Tibial nerve (tissue), 4 donors: Measurements from ENCODE around the gene HBE1. TPM values are rescaled to one million over a fixed set of nuclear protein-coding genes. Genes with fewer than 3 reads are reported as not detected.

ENCODE experiments used
- DNase-seq, 2 donors: peaks; one replicate each; pipeline ENCODE4 v3.0.0-alpha.2; 2019; ENCODE audit warnings: low spot score in 2 of 2
- H3K27ac ChIP-seq, 4 donors: fragments of 200-600 bp; sonication (generic) in 3 of 4; one replicate each; pipeline ENCODE4 v1.5.1; 2017 to 2019; ENCODE audit warnings: mild to moderate bottlenecking in 1 of 4
- H3K27me3 ChIP-seq, 2 donors: fragments of 200-600 bp; sonication (generic) in 1 of 2; one replicate each; pipeline versions ENCODE4 v1.5.1 to v1.6.0; 2017 to 2019
- H3K36me3 ChIP-seq, 3 donors: fragments of 200-600 bp; sonication (generic); one replicate each; pipeline ENCODE4 v1.5.1; 2018 to 2019
- H3K4me1 ChIP-seq, 4 donors: fragments of 200-600 bp; sonication (generic) in 3 of 4; one replicate each; pipeline ENCODE4 v1.5.1; 2017 to 2019
- H3K4me3 ChIP-seq, 4 donors: fragments of 200-600 bp; sonication (generic) in 3 of 4; one replicate each; pipeline ENCODE4 v1.5.1; 2017 to 2019; ENCODE audit warnings: mild to moderate bottlenecking in 1 of 4, moderate library complexity in 1 of 4
- H3K9me3 ChIP-seq, 4 donors: fragments of 200-600 bp; sonication (generic) in 3 of 4; one replicate each; pipeline ENCODE4 v1.5.1; 2017 to 2019
- CTCF ChIP-seq, 5 experiments: fragments of 200-600 bp in 3 of 5; fragments of 450-650 bp in 2 of 5; sonication (generic) in 3 of 5; IDR thresholded peaks; one replicate each; pipeline ENCODE4 v1.5.1; 2016 to 2019; ENCODE audit warnings: antibody characterized with exemption in 5 of 5, mild to moderate bottlenecking in 3 of 5, moderate library complexity in 2 of 5
- EP300 ChIP-seq, 2 donors: sonication (generic); formaldehyde crosslinking; IDR thresholded peaks; one replicate each; pipeline ENCODE4 v1.6.1; 2017; ENCODE audit warnings: antibody characterized with exemption in 2 of 2, mild to moderate bottlenecking in 1 of 2
- POLR2A ChIP-seq, 2 donors: fragments of 450-650 bp; IDR thresholded peaks; one replicate each; pipeline ENCODE4 v1.6.1; 2017; ENCODE audit warnings: antibody characterized with exemption in 2 of 2, mild to moderate bottlenecking in 2 of 2, moderate library complexity in 2 of 2
- WGBS, 2 donors: methylation state at CpG; one replicate each; pipeline ENCODE4 v1.1.5; 2018; 5-methylcytosine and 5-hydroxymethylcytosine counted together
- total RNA-seq, 4 donors: library from RNA; depleted of rRNA; stranded (reverse); fragments of >200 nt; gene quantifications; one replicate each; pipeline ENCODE4 v1.1.0, GENCODE V29; 2016

Gene HBE1
- total RNA-seq, 4 donors from 2014 or later = not detected

- WGBS, 2 donors = 69 to 70% methylated on average over 7 of the region's 7 CpGs
- no peak for DNase-seq
- Histone ChIP-seq H3K27me3 (no peaks in the 10 kb centered on the region), H3K4me3 (no peak overlapping the region), H3K27ac (no peak overlapping the region), H3K4me1 (no peaks in the 10 kb centered on the region), H3K9me3 (no peaks in the 10 kb centered on the region), H3K36me3 (no peaks in the 10 kb centered on the region)
- TF ChIP-seq EP300 (IDR thresholded peaks at IDR 0.05) (no peak), POLR2A (IDR thresholded peaks at IDR 0.05) (no peak), CTCF (IDR thresholded peaks at IDR 0.05) (no peak)
Observed at GRCh38 chr11:5242933-5243815, 26.6 kb downstream of the HBE1 start.

GRCh38 chr11:5242208-5242607 is 27.5 kb downstream of the HBE1 start:
- TF ChIP-seq EP300 (IDR thresholded peaks at IDR 0.05) (no peak), CTCF (IDR thresholded peaks at IDR 0.05) (no peak), POLR2A (IDR thresholded peaks at IDR 0.05) (no peak)
- Histone ChIP-seq H3K4me1 (no peaks in the 10 kb centered on the region), H3K36me3 (no peaks in the 10 kb centered on the region), H3K27ac (no peak overlapping the region), H3K4me3 (no peak overlapping the region), H3K27me3 (no peaks in the 10 kb centered on the region), H3K9me3 (no peaks in the 10 kb centered on the region)
- no peak for DNase-seq
- WGBS, 2 donors = 62 to 80% methylated on average over 2 of the region's 2 CpGs

- Histone ChIP-seq H3K27ac (no peak overlapping the region), H3K4me1 (no peaks in the 10 kb centered on the region), H3K27me3 (no peaks in the 10 kb centered on the region), H3K4me3 (no peak overlapping the region), H3K36me3 (no peaks in the 10 kb centered on the region), H3K9me3 (no peaks in the 10 kb centered on the region)
- DNase-seq = no peak
- WGBS, 2 donors = 68 to 71% methylated on average over 3 of the region's 3 CpGs
- TF ChIP-seq EP300 (IDR thresholded peaks at IDR 0.05) = no peak
- TF ChIP-seq POLR2A (IDR thresholded peaks at IDR 0.05) = no peak
- no peak for TF ChIP-seq CTCF (IDR thresholded peaks at IDR 0.05)
Observed at GRCh38 chr11:5241458-5241857, 28.3 kb downstream of the HBE1 start.

GRCh38 chr11:5240458-5240857 is 29.3 kb downstream of the HBE1 start:
- Histone ChIP-seq H3K4me1 (no peaks in the 10 kb centered on the region), H3K36me3 (no peaks in the 10 kb centered on the region), H3K9me3 (no peaks in the 10 kb centered on the region), H3K27ac (no peak overlapping the region), H3K4me3 (no peak overlapping the region), H3K27me3 (no peaks in the 10 kb centered on the region)
- WGBS, 2 donors = 54 to 75% methylated on average over 2 of the region's 2 CpGs
- TF ChIP-seq POLR2A (IDR thresholded peaks at IDR 0.05) = no peak
- TF ChIP-seq EP300 (IDR thresholded peaks at IDR 0.05) = no peak
- DNase-seq = no peak

GRCh38 chr11:5240056-5240455 is 29.7 kb downstream of the HBE1 start:
- no peaks in the 10 kb centered on the region for H3K9me3 ChIP-seq
- no peak overlapping the region for H3K27ac ChIP-seq
- H3K27me3 ChIP-seq = no peaks in the 10 kb centered on the region
- no peak overlapping the region for H3K4me3 ChIP-seq
- no peaks in the 10 kb centered on the region for H3K36me3 ChIP-seq
- no peaks in the 10 kb centered on the region for H3K4me1 ChIP-seq
- WGBS, 2 donors = 88 to 90% methylated on average over 1 of the region's 1 CpG
- DNase-seq = no peak
- no peak for TF ChIP-seq POLR2A (IDR thresholded peaks at IDR 0.05)
- TF ChIP-seq EP300 (IDR thresholded peaks at IDR 0.05) = no peak
- TF ChIP-seq CTCF (IDR thresholded peaks at IDR 0.05) = no peak
